Measurements from ENCODE around the gene CC2D1A. TPM values are rescaled to one million over a fixed set of nuclear protein-coding genes. Genes with fewer than 3 reads are reported as not detected.

Gene CC2D1A
- total RNA-seq, 1 donor, result 16.6 TPM

GRCh38 chr19:13979686-13980085 is 73.7 kb downstream of the CC2D1A start:
- H3K4me3 ChIP-seq (ENCODE audit: low read depth, low read length), result no peak overlapping the region
- no peak for TF ChIP-seq CTCF (IDR thresholded peaks at IDR 0.05; ENCODE audit: insufficient read depth, low read length)
- DNase-seq (ENCODE audit: low read depth), result no peak

- TF ChIP-seq CTCF (IDR thresholded peaks at IDR 0.05; ENCODE audit: insufficient read depth, low read length), result no peak
- DNase-seq (ENCODE audit: low read depth), result no peak
- no peak overlapping the region for H3K4me3 ChIP-seq (ENCODE audit: low read depth, low read length)
These were observed 74.3 kb downstream of the CC2D1A start for GRCh38 chr19:13980340-13980739.

Small RNA genes within 50 kb of the gene (small RNA-seq; reads per million reads assigned to genes)
- gene MIR181C (10.1 reads per million, percentile 93 among the genes with 10 or more reads in this experiment), gene MIR181D (73.9 reads per million, percentile 97 among the genes with 10 or more reads in this experiment)

Other genes starting within 250 kb of the CC2D1A start
- 24.0 and 71.3 TPM in 2 replicates for gene MRI1, start 141.7 kb upstream of the CC2D1A start, total RNA-seq (ENCODE audit: low replicate concordance)
- gene C19orf53, start 131.7 kb upstream of the CC2D1A start, total RNA-seq (ENCODE audit: low replicate concordance), result 43.3 and 78.0 TPM in 2 replicates
- 0.57 and 6.7 TPM in 2 replicates for gene ZSWIM4, start 110.8 kb upstream of the CC2D1A start, total RNA-seq (ENCODE audit: low replicate concordance)
- 0.27 TPM in 1 of 2 replicates, not detected in the other for gene NANOS3, start 29.1 kb upstream of the CC2D1A start, total RNA-seq (ENCODE audit: low replicate concordance)
- gene BRME1, start 84 bp upstream of the CC2D1A start, total RNA-seq (ENCODE audit: low replicate concordance), result 1.5 and 1.8 TPM in 2 replicates
- 0.90 and 1.6 TPM in 2 replicates for gene PODNL1, start 32.2 kb downstream of the CC2D1A start, total RNA-seq (ENCODE audit: low replicate concordance)
- 8.3 and 12.7 TPM in 2 replicates for gene DCAF15, start 46.3 kb downstream of the CC2D1A start, total RNA-seq (ENCODE audit: low replicate concordance)
- 3.4 and 3.6 TPM in 2 replicates for gene RFX1, start 100.1 kb downstream of the CC2D1A start, total RNA-seq (ENCODE audit: low replicate concordance)
- not detected in 2 replicates for gene RLN3, start 121.9 kb downstream of the CC2D1A start, total RNA-seq (ENCODE audit: low replicate concordance)
- 0.63 and 0.82 TPM in 2 replicates for gene IL27RA, start 125.6 kb downstream of the CC2D1A start, total RNA-seq (ENCODE audit: low replicate concordance)
- gene PALM3, start 155.9 kb downstream of the CC2D1A start, total RNA-seq (ENCODE audit: low replicate concordance), result 0.16 TPM in 1 of 2 replicates, not detected in the other
- gene MISP3, start 166.6 kb downstream of the CC2D1A start, total RNA-seq (ENCODE audit: low replicate concordance), result 0.72 TPM in 1 of 2 replicates, not detected in the other
- gene C19orf67, start 179.6 kb downstream of the CC2D1A start, total RNA-seq (ENCODE audit: low replicate concordance), result 0.27 TPM in 1 of 2 replicates, not detected in the other
- 18.5 and 40.4 TPM in 2 replicates for gene SAMD1, start 184.6 kb downstream of the CC2D1A start, total RNA-seq (ENCODE audit: low replicate concordance)
- 13.8 and 44.0 TPM in 2 replicates for gene PRKACA, start 211.6 kb downstream of the CC2D1A start, total RNA-seq (ENCODE audit: low replicate concordance)
- gene ASF1B, start 230.4 kb downstream of the CC2D1A start, total RNA-seq (ENCODE audit: low replicate concordance), result 1.7 and 32.3 TPM in 2 replicates